ENCODE data around the gene CMTM3. TPM values are rescaled to one million over a fixed set of nuclear protein-coding genes. Genes with fewer than 3 reads are reported as not detected.

CMTM3 gene
- total and polyA plus RNA-seq, 8 donors, result 0.79 to 20.8 (median 4.0) TPM

DNA sequence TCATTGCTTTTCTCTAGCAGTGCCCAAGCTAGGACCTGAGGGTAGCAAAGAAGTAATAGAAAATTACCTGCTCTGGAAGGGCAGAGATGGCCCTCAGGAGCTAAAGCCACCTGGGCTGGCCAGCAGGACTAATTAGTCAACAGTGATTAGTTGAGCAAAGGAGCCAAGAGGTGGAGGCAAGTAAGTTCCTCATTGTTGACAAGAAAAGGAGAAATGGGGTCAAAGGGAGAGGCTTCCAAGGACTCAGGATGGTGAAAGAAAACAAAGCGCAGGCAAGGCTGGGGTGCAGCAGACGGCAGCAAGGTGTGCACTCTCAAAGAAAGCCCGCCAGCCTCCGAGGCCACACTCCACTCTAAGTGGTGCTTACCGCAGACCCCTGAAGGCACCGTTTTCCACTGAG lies 47.5 kb downstream of the CMTM3 start:
- no peaks in the 10 kb centered on the region for H3K27me3 ChIP-seq
- H3K36me3 ChIP-seq, result no peaks in the 10 kb centered on the region
- DNase-seq, result no peak
- peaks cover 0 to 3% (median 0%) of the 10 kb centered on the region in 3 donors for H3K4me1 ChIP-seq
- 90 to 94% methylated on average over 6 of the region's 6 CpGs for WGBS, 2 donors
- no peak overlapping the region for H3K4me3 ChIP-seq
- FAIRE-seq, result no peak
- no peak overlapping the region for H3K27ac ChIP-seq
- H3K9me3 ChIP-seq, result no peaks in the 10 kb centered on the region
- intact Hi-C loops (cut with DNase I), result no loop called here
- no peak for TF ChIP-seq CTCF (IDR thresholded peaks at IDR 0.05)
- ATAC-seq, result no peak

DNA sequence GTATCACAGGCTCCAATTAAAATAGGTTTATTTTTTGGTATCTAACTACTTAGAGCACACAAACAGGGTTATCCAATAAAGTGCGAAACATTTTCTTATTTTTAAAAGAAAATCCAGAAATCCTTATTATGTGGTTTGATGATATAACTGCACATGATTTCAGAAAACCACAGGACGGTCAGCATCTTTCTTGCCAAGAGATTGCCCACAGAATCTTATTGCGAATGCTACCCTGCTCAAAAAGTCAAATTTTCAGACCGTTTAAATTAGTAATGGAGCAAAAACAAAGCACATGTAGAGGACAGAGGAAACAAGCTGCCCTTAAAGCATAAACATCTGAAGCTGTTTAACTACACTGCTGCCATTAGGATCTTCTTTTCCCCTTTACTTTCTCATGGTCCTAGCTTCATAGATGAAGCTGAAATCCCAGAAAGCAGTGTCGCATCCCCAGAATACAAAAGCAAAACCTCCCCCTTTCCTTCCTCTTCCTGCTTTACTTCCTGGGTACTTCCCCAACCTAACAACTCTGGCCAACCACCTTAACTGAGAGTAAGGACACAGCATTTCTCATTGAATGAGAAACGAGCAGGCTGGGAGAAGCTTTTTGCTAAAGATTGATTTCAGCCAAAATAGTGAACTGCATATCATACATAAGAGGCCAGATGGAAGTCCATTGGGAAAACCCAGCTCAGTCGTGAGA lies 48.3 kb downstream of the CMTM3 start:
- TF ChIP-seq CTCF (IDR thresholded peaks at IDR 0.05), result no peak
- Histone ChIP-seq H3K4me3 (no peak overlapping the region), H3K36me3 (no peaks in the 10 kb centered on the region), H3K27me3 (no peaks in the 10 kb centered on the region), H3K27ac (no peak overlapping the region), H3K4me1 (peaks cover 0 to 3% (median 0%) of the 10 kb centered on the region in 3 donors), H3K9me3 (no peaks in the 10 kb centered on the region)
- intact Hi-C loops (cut with DNase I), result no loop called here
- no peak for ATAC-seq
- no peak for DNase-seq
- no peak for FAIRE-seq
- 75 to 76% methylated on average over 7 of the region's 7 CpGs for WGBS, 2 donors

DNA sequence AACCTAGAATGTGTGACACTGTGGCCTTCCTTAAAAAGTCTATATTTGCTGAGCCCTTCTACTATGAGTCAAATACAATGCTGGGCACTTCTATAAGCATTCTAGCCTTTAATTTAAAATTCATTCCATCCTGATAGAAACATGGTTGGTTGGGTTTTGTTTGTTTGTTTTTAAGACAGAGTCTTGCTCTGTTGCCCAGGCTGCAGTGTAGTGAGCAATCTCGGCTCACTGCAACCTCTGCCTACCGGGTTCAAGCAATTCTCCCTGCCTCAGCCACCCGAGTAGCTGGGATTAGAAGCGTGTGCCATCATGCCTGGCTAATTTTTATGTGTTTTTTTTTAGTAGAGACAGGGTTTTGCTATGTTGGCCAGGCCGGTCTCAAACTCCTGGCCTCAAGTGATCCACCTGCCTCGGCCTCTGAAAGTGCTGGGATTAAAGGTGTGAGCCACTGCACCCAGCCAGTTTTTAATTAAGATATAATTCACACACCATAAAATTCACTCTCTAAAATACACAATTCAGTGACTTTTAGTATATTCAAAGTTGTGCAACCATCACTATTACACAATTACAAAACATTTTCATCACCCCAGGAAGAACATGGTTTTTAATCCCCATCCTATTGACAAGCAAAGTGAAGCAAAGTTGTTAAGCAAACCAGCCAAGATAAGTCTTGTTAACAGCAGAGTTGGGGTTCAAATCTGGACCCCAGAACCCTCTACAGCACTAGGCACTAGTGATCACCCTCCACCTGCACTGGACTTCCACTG lies 49.3 kb downstream of the CMTM3 start:
- TF ChIP-seq CTCF (IDR thresholded peaks at IDR 0.05), result no peak
- Histone ChIP-seq H3K4me3 (no peak overlapping the region), H3K36me3 (no peaks in the 10 kb centered on the region), H3K4me1 (peaks cover 0 to 3% (median 0%) of the 10 kb centered on the region in 3 donors), H3K27ac (no peak overlapping the region), H3K9me3 (no peaks in the 10 kb centered on the region), H3K27me3 (no peaks in the 10 kb centered on the region)
- intact Hi-C loops (cut with DNase I), result no loop called here
- WGBS, 2 donors, result 94 to 98% methylated on average over 6 of the region's 6 CpGs
- no peak for ATAC-seq
- DNase-seq, result no peak
- FAIRE-seq, result no peak

- no peak for DNase-seq
- H3K27ac ChIP-seq, result no peak overlapping the region
- no peak overlapping the region for H3K4me3 ChIP-seq
- no peak for FAIRE-seq
- no peaks in the 10 kb centered on the region for H3K9me3 ChIP-seq
- intact Hi-C loops (cut with DNase I), result no loop called here
- 91 to 94% methylated on average over 3 of the region's 3 CpGs for WGBS, 2 donors
- no peaks in the 10 kb centered on the region for H3K27me3 ChIP-seq
- H3K4me1 ChIP-seq, result peaks cover 0 to 20% (median 6%) of the 10 kb centered on the region in 3 donors
- no peak for TF ChIP-seq CTCF (IDR thresholded peaks at IDR 0.05)
- ATAC-seq, result no peak
- no peaks in the 10 kb centered on the region for H3K36me3 ChIP-seq
Observed at GRCh38 chr16:66656547-66656946, 52.0 kb downstream of the CMTM3 start.
